Measurements from ENCODE around the gene DUOX2.
"Not testable (repeated sequence)": the region's sequence is repeated elsewhere in the genome, so short reads cannot be mapped to it uniquely, and the experiment has no call there.

The DUOX2 gene

DNA sequence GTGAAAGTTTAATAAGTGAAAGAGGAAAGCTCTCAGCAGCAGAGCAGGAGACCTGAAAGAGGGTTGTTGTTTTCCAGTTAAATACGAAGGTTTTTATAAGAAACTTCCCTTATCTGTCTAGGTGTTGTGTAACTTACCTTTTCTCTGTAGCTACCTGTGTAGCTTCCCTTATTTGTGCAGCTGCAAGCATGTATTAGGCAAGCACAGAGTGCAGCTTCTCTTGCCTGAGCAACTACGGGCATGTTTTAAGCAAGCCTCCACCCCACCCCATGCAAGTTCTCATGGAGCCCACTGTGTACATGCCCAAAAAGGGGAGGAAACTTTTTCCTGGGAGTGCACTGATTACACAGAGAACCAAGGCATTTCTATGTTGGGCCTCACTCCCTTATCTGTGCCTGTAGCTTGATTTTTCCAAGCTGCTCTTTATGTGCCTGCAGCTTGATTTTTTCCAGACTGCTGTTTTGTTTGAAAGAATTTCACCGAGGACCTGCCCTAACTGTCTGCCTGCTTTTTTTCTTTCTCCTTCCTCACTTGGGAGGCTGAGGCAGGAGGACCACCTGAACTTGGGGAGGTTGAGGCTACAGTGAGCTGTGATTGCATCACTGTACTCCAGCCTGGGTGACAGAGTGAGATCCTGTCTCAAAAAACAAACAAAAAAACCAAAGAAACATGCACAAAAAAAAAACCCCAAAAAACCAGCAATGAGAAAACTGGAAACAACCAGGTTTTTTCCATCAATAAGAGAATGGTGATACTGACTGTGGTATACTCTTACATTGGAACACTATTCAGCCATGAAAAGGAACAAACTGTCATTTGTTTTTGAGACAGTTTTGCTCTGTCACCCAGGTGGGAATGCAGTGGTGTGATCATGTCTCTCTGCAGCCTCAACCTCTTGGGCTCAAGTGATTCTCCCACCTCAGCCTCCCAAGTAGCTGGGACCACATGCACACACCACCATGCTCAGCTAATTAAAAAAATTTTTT lies 55.0 kb downstream of the DUOX2 start:
- not testable (repeated sequence) for DNase-seq

DNA sequence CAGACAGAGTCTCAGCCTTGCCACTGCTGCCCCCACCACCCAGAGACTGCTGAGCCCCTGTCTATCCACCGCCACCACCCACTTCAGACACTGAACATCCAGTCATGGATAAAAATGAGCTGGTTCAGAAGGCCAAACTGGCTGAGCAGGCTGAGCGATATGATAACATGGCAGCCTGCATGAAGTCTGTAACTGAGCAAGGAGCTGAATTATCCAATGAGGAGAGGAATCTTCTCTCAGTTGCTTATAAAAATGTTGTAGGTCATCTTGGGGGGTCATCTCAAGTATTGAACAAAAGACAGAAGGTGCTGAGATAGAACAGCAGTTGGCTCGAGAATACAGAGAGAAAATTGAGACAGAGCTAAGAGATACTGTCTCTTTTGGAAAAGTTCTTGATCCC lies 61.3 kb downstream of the DUOX2 start:
- not testable (repeated sequence) for DNase-seq

DNA sequence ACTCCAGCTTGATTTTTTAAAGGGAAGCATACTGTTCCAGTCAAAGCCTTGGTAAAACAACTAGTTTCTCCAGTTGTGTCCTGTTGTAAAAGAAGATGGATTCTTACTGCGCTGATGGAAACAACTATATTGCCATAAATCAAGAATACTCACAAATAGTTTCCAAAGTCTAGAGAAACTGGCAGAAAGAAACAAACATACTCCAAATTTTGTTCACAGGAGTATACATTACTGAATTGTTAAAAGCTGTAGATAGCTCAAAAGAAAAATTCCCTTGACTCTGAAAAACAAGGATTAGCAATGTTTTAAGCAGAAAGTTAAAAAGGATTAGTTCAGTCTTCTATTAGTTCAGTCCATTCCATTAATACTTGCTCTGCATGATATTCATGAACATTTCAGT lies 63.4 kb downstream of the DUOX2 start:
- no peak for DNase-seq

DNA sequence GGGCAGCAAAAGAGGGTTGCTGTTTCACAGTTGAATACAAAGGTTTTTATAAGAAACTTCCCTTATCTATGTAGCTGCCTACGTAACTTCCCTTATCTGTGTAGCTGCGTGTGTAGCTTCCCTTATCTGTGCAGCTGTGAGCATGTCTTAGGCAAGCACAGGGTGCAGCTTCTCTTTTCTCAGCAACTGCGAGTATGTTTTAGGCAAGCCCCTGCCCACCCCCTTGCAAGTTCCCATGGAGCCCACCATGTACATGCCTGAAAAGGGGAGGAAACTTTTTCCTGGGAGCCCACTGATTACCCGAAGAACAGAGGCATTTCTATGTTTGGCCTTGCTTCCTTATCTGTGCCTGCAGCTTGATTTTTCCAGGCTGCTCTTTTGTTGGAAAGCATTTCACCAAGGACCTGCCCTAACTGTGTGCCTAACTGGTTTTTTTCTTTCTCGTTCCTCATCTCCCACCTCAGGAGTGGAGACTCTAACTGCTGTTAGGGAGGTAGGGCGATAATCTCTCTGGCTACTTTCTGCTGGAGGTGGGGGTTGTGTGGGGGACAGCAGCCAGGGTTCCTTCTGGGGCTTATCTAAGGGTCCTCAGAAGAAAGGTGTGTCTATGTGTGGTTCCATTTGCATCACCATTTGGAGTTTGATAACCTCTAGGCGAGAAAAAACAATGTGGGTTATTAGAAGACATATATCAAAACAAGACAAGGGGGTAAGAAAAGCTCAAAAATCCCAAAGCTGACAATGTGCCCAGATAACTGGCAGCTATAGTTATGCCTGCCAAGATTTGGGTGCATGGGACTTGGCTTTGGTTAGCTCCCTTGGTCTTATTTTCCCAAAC lies 65.0 kb downstream of the DUOX2 start:
- DNase-seq, result no peak

DNA sequence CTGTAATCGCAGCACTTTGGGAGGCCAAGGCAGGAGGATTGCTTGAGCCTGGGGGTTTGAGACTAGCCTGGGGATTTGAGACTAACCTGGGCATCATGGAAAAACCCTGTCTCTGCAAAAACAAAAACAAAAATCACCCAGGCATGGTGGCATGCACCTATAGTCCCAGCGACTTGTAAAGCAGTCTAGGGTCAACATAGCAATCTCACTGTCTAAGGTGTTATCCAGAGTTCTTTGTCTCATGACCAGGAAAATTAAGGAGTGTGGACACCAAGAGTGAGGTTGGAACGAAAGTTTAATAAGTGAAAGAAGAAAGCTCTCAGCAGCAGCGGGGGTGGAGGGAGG lies 65.6 kb downstream of the DUOX2 start:
- not testable (repeated sequence) for DNase-seq

DNA sequence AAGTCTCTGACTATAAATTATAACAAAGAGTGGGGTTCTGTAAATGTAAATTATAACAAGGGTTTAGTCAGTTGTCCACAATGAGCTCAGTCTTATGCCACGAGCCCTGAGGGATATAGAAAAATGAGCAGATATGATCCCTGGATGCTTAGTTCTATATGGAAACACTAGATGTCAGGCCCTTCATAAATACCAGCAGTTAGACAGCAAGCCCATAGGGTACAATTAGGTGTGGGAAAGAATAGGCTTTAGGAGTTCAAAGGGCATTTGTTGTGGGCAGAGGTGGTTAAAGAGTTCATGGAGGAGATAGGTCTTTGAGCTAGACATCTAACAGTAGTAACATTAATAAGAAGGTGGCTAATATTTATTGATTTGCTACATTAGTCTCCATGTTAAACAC lies 69.7 kb downstream of the DUOX2 start:
- DNase-seq, result not testable (repeated sequence)

DNA sequence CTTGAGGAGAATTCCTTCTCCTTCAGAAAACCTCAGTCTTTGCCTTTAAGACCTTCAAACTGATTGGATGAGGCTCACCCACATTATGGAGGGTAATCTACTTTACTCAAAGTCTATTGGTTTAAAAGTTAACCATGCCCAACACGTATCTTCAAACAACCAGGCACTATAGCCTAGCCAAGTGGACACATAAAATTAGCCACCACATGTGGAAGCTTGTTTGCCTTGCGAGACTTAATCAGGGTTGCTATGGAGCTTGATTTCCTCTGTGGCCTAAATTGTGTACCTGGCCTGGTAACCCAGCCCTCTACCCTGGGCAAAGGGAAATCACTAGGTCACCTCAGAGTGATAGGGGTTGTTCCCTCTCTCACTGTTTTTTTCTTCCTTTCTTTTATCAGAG lies 71.1 kb downstream of the DUOX2 start:
- DNase-seq, result not testable (repeated sequence)
